Activated B cell treated with CpG ODN at 0.5 μM for 24 hours (primary cell): ENCODE results near the gene ASTN2. TPM values are rescaled to one million over a fixed set of nuclear protein-coding genes. Genes with fewer than 3 reads are reported as not detected.

ENCODE experiments used
- ATAC-seq: fragments of 200-7000 bp; cut with Tn5 transposase; one replicate; pipeline ENCODE4 v1.10.0; 2021; ENCODE audit warnings: low read depth, mild to moderate bottlenecking, moderate library complexity
- CTCF ChIA-PET: fragments of 350-600 bp; sonication (Branson Sonifier 250); formaldehyde crosslinking; loops from one replicate; lab custom pipeline; 2021; ENCODE audit warnings: antibody characterized with exemption; lab: Charles Lee
- POLR2A ChIA-PET: fragments of 350-600 bp; sonication (Branson Sonifier 250); formaldehyde crosslinking; loops from one replicate; lab custom pipeline; 2021; ENCODE audit warnings: antibody characterized with exemption; lab: Charles Lee
- DNase-seq: peaks from one replicate; pipeline ENCODE4 v3.0.0; 2022
- H3K27ac Mint-ChIP-seq: one replicate; pipeline ENCODE4 v1.8.0; 2020; ENCODE audit warnings: mixed read lengths
- H3K27me3 Mint-ChIP-seq: one replicate; pipeline ENCODE4 v1.8.0; 2021; ENCODE audit warnings: mixed read lengths
- H3K36me3 Mint-ChIP-seq: one replicate; pipeline ENCODE4 v1.8.0; 2021; ENCODE audit warnings: low read depth, mixed read lengths
- H3K4me1 Mint-ChIP-seq: one replicate; pipeline ENCODE4 v1.8.0; 2021; ENCODE audit warnings: mixed read lengths
- H3K4me3 Mint-ChIP-seq: one replicate; pipeline ENCODE4 v1.8.0; 2020; ENCODE audit warnings: mild to moderate bottlenecking, mixed read lengths
- H3K9me3 Mint-ChIP-seq: one replicate; pipeline ENCODE4 v1.8.0; 2020; ENCODE audit warnings: mixed read lengths
- intact Hi-C: fragments of 100-400 bp; cut with micrococcal nuclease; formaldehyde crosslinking; loops from one replicate; pipeline ENCODE4 v1.15.1; 2024
- total RNA-seq: library from RNA; stranded (reverse); gene quantifications from 2 replicates; pipeline ENCODE4 v1.2.3, GENCODE V29; 2022
- TF ChIP-seq, protein P1 (sequence below): fragments of 200-600 bp; IDR thresholded peaks from one replicate; pipeline ENCODE4 v1.8.0; 2022; ENCODE audit warnings: antibody characterized with exemption, mild to moderate bottlenecking

The ASTN2 gene
- total RNA-seq, 1 donor from 2014 or later = 2.3 TPM

GRCh38 chr9:116632990-116633838, 781.6 kb downstream of the ASTN2 start:
- Mint-ChIP-seq H3K36me3 (no peaks in the 10 kb centered on the region), H3K9me3 (no peaks in the 10 kb centered on the region), H3K4me3 (no peak overlapping the region), H3K4me1 (no peaks in the 10 kb centered on the region), H3K27ac (no peak overlapping the region), H3K27me3 (no peaks in the 10 kb centered on the region)
- intact Hi-C loops = no loop called here
- no peak for DNase-seq
- ChIA-PET CTCF (no interaction called here), POLR2A (no interaction called here)
- ATAC-seq = no peak
- TF ChIP-seq, protein P1, sequence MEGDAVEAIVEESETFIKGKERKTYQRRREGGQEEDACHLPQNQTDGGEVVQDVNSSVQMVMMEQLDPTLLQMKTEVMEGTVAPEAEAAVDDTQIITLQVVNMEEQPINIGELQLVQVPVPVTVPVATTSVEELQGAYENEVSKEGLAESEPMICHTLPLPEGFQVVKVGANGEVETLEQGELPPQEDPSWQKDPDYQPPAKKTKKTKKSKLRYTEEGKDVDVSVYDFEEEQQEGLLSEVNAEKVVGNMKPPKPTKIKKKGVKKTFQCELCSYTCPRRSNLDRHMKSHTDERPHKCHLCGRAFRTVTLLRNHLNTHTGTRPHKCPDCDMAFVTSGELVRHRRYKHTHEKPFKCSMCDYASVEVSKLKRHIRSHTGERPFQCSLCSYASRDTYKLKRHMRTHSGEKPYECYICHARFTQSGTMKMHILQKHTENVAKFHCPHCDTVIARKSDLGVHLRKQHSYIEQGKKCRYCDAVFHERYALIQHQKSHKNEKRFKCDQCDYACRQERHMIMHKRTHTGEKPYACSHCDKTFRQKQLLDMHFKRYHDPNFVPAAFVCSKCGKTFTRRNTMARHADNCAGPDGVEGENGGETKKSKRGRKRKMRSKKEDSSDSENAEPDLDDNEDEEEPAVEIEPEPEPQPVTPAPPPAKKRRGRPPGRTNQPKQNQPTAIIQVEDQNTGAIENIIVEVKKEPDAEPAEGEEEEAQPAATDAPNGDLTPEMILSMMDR = no peak

- POLR2A ChIA-PET = no interaction called here
- H3K27me3 Mint-ChIP-seq = no peaks in the 10 kb centered on the region
- CTCF ChIA-PET = no interaction called here
Measured at GRCh38 chr9:116629634-116630033, 785.2 kb downstream of the ASTN2 start.

GRCh38 chr9:116628716-116629115, 786.1 kb downstream of the ASTN2 start:
- CTCF ChIA-PET = no interaction called here
- POLR2A ChIA-PET = no interaction called here
- Mint-ChIP-seq H3K36me3 (no peaks in the 10 kb centered on the region), H3K4me1 (no peaks in the 10 kb centered on the region), H3K9me3 (no peaks in the 10 kb centered on the region), H3K27ac (no peak overlapping the region), H3K27me3 (no peaks in the 10 kb centered on the region), H3K4me3 (no peak overlapping the region)
- TF ChIP-seq, protein P1 = no peak
- intact Hi-C loops = no loop called here
- DNase-seq = no peak
- ATAC-seq = no peak

More at GRCh38 chr9:116629634-116630033, 785.2 kb downstream of the ASTN2 start:
- Mint-ChIP-seq H3K4me1 (no peaks in the 10 kb centered on the region), H3K9me3 (no peaks in the 10 kb centered on the region), H3K4me3 (no peak overlapping the region), H3K36me3 (no peaks in the 10 kb centered on the region), H3K27ac (no peak overlapping the region)
- DNase-seq (no peak), ATAC-seq (no peak)
- intact Hi-C loops = no loop called here
- TF ChIP-seq, protein P1 = no peak

DNA sequence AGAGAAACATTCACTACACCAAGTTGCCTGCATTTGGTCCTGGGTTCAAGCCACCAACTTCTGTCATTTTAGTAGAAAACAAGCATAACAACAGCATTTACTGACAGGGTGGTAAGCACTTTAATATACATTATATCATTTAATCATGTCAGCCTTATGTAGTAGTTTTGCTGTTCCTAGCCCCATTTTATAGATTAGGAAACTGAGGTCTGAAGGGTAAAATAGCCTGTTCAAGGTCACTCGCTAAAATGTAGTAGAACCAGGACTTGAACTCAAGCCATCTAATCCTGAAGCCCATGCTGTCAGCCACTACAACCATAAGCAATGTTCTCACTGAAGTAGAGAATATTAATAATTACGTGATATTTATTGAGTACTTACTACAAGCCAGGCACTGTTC, 787.4 kb downstream of the ASTN2 start:
- DNase-seq = no peak

DNA sequence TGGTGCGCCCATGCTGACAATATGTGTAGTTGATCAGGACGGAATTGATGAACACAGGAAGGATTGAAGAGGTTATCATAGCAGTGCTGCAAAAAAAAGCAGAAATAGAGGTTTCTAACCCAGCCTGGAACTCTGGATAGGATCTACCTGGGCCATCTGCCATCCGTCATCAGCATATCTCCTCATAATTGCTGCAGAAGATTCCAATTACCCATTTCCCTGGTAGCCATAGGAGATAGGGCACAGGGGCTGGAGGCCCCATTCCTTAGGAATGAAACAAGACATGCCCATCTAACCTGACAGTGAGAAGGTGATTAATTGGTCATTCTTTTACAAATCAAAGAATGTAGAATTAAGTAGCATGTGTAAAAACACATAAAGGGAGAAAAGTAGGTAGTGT, 788.1 kb downstream of the ASTN2 start:
- TF ChIP-seq, protein P1 = no peak
- ATAC-seq = no peak
- CTCF ChIA-PET = no interaction called here
- Mint-ChIP-seq H3K27ac (no peak overlapping the region), H3K36me3 (no peaks in the 10 kb centered on the region), H3K4me3 (no peak overlapping the region), H3K27me3 (no peaks in the 10 kb centered on the region), H3K9me3 (no peaks in the 10 kb centered on the region), H3K4me1 (no peaks in the 10 kb centered on the region)
- POLR2A ChIA-PET = no interaction called here
- intact Hi-C loops = no loop called here
- DNase-seq = no peak

More for the DNA sequence above, 787.4 kb downstream of the ASTN2 start:
- intact Hi-C loops = no loop called here
- no peak for ATAC-seq
- H3K4me1 Mint-ChIP-seq = no peaks in the 10 kb centered on the region
- no peak overlapping the region for H3K27ac Mint-ChIP-seq
- POLR2A ChIA-PET = no interaction called here
- no peak overlapping the region for H3K4me3 Mint-ChIP-seq
- no peaks in the 10 kb centered on the region for H3K9me3 Mint-ChIP-seq
- no peaks in the 10 kb centered on the region for H3K27me3 Mint-ChIP-seq
- CTCF ChIA-PET = no interaction called here
- TF ChIP-seq, protein P1 = no peak
- H3K36me3 Mint-ChIP-seq = no peaks in the 10 kb centered on the region
